Measurements from ENCODE around the gene MAPK7.

The MAPK7 gene

DNA sequence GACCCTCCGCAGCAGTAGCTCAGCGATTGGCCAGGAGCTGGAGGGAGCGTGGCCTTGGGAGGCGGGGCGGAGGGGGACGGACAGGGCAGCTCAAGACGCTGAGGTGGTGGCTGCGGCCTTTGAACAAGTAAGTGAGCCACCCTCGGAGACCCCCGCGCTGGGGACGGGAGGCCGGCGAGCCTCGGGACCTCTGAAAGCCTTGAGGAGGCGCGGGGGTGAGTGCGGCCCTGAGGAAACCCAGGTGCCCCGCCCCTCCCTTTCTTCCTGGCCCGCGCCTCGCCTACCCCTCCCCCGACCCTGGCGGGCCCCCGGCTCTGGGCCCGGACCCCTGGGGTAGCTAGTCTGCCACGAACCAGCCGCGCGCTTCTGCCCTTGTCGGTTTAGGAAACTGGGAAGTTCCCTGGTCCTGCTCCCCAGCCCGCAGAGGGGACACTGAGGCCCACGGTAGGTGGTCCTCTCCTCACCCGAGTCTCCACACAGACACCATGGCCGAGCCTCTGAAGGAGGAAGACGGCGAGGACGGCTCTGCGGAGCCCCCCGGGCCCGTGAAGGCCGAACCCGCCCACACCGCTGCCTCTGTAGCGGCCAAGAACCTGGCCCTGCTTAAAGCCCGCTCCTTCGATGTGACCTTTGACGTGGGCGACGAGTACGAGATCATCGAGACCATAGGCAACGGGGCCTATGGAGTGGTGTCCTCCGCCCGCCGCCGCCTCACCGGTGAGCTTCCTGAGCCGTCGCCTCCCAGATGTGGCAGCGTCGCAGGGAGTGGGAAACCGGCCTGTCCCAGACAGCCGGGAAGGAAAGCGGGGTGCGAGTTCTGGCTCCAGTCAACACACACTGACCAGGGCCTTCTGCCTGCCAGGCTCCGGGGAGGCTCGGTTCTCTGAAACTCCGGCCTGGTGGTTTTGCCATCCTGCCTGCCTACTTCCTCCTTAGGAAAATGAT lies at the start of gene MAPK7:
Gene MAPK7 (plus strand): TSS at position 83 of the 945 bp plus-strand sequence. CDS start 403 bp downstream, at position 486.
- no peak for DNase-seq (ENCODE audit: low read depth)
- peak within 1 kb of the TSS; percentile 83 for H3K4me3 ChIP-seq (ENCODE audit: low read length)
- TF ChIP-seq, protein P1, sequence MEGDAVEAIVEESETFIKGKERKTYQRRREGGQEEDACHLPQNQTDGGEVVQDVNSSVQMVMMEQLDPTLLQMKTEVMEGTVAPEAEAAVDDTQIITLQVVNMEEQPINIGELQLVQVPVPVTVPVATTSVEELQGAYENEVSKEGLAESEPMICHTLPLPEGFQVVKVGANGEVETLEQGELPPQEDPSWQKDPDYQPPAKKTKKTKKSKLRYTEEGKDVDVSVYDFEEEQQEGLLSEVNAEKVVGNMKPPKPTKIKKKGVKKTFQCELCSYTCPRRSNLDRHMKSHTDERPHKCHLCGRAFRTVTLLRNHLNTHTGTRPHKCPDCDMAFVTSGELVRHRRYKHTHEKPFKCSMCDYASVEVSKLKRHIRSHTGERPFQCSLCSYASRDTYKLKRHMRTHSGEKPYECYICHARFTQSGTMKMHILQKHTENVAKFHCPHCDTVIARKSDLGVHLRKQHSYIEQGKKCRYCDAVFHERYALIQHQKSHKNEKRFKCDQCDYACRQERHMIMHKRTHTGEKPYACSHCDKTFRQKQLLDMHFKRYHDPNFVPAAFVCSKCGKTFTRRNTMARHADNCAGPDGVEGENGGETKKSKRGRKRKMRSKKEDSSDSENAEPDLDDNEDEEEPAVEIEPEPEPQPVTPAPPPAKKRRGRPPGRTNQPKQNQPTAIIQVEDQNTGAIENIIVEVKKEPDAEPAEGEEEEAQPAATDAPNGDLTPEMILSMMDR (conservative IDR thresholded peaks at IDR 0.05; ENCODE audit: low read length): no peak

DNA sequence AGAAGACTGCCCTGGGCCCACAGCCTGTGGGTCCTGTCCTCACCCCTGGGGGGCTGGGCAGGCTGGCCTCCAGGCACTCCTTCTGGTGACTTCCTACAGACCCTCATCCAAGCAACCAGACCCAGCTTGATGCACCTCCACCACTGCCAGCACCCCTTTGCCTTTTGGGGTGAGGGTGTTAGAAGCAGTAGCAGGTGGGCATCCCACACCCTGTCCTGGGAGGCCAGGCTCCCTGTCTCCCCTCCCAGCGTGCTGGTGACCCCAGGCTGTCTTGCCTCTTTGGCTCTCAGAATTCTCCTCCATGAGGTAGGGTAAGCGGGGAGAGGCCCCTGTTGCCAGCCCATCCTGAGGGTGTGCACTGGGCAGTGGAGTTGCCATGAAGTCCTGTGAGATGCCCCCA lies 49.2 kb upstream of the MAPK7 start:
- TF ChIP-seq, protein P1 (conservative IDR thresholded peaks at IDR 0.05; ENCODE audit: low read length): no peak
- H3K4me3 ChIP-seq (ENCODE audit: low read length): no peak overlapping the region
- no peak for DNase-seq (ENCODE audit: low read depth)

DNA sequence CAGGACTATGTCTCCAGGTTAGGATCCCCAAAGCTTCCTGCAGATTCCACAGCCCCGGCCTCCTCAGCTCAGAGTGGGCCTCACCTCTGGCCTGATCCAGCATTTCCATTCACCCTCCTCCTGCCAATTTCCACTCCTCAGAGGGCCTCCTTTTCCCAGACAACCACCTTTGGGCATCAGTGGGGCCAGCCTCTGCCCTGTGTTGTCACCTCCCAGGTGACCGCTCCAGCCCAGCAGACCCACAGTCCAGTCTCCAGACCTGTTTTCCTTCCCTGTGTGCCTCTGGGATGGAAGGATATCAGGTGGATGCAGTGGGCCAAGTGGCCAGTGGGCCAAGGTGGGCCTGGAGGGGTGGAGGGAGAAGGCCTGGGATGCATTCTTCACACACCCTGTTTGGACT lies 48.5 kb upstream of the MAPK7 start:
- H3K4me3 ChIP-seq (ENCODE audit: low read length): no peak overlapping the region
- TF ChIP-seq, protein P1 (conservative IDR thresholded peaks at IDR 0.05; ENCODE audit: low read length): no peak
- no peak for DNase-seq (ENCODE audit: low read depth)

DNA sequence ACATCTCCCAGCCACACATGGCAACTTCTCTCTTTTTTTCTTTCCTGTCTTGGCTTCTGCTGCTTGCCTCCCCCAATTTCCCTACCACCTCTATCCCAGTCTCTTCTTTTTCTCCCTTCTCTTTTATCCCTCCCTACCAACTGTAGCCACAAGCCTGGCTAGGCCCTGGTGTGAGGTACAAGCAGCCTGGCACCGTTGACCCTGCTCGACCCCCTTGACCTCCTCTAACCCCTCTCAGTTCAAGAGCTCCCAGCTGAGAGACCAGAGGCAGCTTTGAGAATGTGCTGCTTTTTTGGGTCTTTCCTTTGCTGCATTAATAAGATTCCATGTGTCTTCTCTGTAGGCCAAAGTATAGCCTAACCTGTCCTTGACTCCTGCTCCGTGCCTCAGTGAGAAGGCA lies 48.0 kb upstream of the MAPK7 start:
- TF ChIP-seq, protein P1 (conservative IDR thresholded peaks at IDR 0.05; ENCODE audit: low read length): no peak
- no peak for DNase-seq (ENCODE audit: low read depth)
- H3K4me3 ChIP-seq (ENCODE audit: low read length): no peak overlapping the region

DNA sequence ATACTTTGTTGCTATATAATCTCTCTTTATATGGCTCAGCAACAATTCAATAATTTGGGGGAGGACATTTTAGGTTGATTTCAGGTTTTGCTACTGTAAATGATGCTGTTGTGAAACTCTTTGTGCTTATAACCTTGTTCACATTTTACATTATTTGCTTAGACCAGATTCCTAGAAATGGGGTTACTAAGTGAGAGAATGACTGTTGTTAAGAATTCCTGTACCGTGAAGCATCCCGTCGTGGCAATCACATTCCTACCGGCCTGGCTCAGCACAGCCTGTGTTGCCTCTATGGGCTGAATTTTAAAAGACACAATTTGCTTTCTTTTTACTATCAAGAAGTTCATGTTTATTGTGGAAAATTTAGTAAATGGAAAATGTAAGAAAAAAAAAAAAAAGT lies 47.2 kb upstream of the MAPK7 start:
- DNase-seq (ENCODE audit: low read depth): peak; percentile 89
- H3K4me3 ChIP-seq (ENCODE audit: low read length): no peak overlapping the region
- TF ChIP-seq, protein P1 (conservative IDR thresholded peaks at IDR 0.05; ENCODE audit: low read length): peak; percentile 31

DNA sequence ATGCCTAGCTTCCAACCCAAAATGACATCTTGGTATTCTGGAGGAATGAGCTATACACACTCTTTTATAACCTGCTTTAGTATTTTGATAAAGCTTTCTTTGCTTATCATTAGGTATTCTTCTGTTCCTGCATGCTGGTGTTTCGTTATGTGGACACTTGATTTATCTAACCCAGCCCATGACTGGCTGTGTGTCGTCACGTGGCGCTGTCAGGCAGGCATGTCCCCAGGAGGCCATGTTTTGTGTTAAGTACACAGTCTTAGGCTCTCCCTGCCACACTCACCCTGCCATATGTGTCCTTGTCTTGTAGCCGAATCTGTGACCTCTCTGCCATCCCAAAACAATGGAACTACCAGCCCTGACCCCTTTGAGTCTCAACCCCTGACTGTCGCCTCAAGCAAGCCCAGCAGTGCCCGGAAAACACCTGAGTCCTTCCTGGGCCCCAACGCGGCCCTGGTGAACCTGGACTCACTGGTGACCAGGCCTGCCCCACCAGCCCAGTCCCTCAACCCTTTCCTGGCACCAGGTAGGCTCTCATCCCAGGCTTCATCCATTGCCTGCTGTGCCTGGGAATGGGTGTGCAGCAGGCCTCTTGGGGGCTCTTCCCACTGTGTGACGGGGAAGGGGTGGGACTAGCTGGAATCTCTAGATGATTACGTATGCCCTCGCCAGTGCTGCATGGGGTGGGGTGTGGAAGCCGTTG lies 46.6 kb upstream of the MAPK7 start:
- no peak overlapping the region for H3K4me3 ChIP-seq (ENCODE audit: low read length)
- TF ChIP-seq, protein P1 (conservative IDR thresholded peaks at IDR 0.05; ENCODE audit: low read length): no peak
- no peak for DNase-seq (ENCODE audit: low read depth)
